Stomach (tissue), 9 donors: ENCODE data around the gene PARD3. TPM values are rescaled to one million over a fixed set of nuclear protein-coding genes. Genes with fewer than 3 reads are reported as not detected.

Experiments used
- DNase-seq, 2 donors: peaks; one replicate each; pipeline versions ENCODE4 v3.0.0 to v3.0.0-alpha.2; 2013 to 2019
- H3K27ac ChIP-seq, 5 donors: fragments of 200-600 bp in 4 of 5; sonication (generic) in 4 of 5; one replicate each; pipeline ENCODE4 v1.5.1; 2013 to 2019; ENCODE audit warnings: mild to moderate bottlenecking in 1 of 5, moderate library complexity in 1 of 5
- H3K27me3 ChIP-seq, 3 donors: fragments of 200-600 bp; sonication (generic); one replicate each; pipeline ENCODE4 v1.5.1; 2017 to 2019; ENCODE audit warnings: mixed run types in 1 of 3
- H3K36me3 ChIP-seq, 4 donors: fragments of 200-600 bp; sonication (generic); 1 replicate in 3 of 4; 2 replicates in 1 of 4; pipeline ENCODE4 v1.5.1; 2016 to 2019
- H3K4me1 ChIP-seq, 4 donors: fragments of 200-600 bp; sonication (generic); one replicate each; pipeline ENCODE4 v1.5.1; 2016 to 2019
- H3K4me3 ChIP-seq, 4 donors: fragments of 200-600 bp; sonication (generic) in 3 of 4; one replicate each; pipeline ENCODE4 v1.5.1; 2016 to 2019; ENCODE audit warnings: mild to moderate bottlenecking in 1 of 4
- H3K9me3 ChIP-seq, 4 donors: fragments of 200-600 bp; sonication (generic); one replicate each; pipeline ENCODE4 v1.5.1; 2016 to 2019
- CTCF ChIP-seq, 7 experiments: fragments of 450-650 bp in 4 of 7; fragments of 200-600 bp in 3 of 7; sonication (generic) in 3 of 7; IDR thresholded peaks; one replicate each; pipeline ENCODE4 v1.5.1; 2016 to 2019; ENCODE audit warnings: antibody characterized with exemption in 7 of 7, control low read depth in 2 of 7, mild to moderate bottlenecking in 1 of 7
- EP300 ChIP-seq: sonication (generic); formaldehyde crosslinking; IDR thresholded peaks from one replicate; pipeline ENCODE4 v1.6.1; 2017; ENCODE audit warnings: antibody characterized with exemption
- POLR2A ChIP-seq, 4 donors: fragments of 450-650 bp; IDR thresholded peaks; one replicate each; pipeline ENCODE4 v1.6.1; 2016; ENCODE audit warnings: antibody characterized with exemption in 4 of 4, control low read depth in 2 of 4, mild to moderate bottlenecking in 1 of 4, moderate library complexity in 1 of 4
- POLR2AphosphoS5 ChIP-seq, 3 donors: sonication (generic); formaldehyde crosslinking; IDR thresholded peaks; one replicate each; pipeline ENCODE4 v1.6.1; 2016; ENCODE audit warnings: antibody characterized with exemption in 3 of 3
- WGBS, 5 donors: extraction: QIAGEN DNeasy Blood & Tissue Kit in 3 of 5; methylation state at CpG; one replicate each; pipeline versions ENCODE4 v1.1.5 to v1.1.7; 2013 to 2018; 5-methylcytosine and 5-hydroxymethylcytosine counted together
- intact Hi-C: fragments of 100-400 bp; cut with DNase I; formaldehyde crosslinking; loops from one replicate; pipeline ENCODE4 v1.15.1; 2023; ENCODE audit warnings: low total_unique reads
- polyA plus RNA-seq, 3 donors: library from polyadenylated mRNA; stranded (reverse); fragments of 200-250 nt; gene quantifications; one replicate each; pipeline ENCODE4 v1.2.3, GENCODE V29; 2013
- total RNA-seq, 5 donors: library from RNA; depleted of rRNA; stranded (reverse); fragments of >200 nt; gene quantifications; one replicate each; pipeline versions ENCODE4 v1.1.0 to v1.2.3, GENCODE V29; 2014 to 2016
- donor health status: healthy with polysubstance abuse.
- donor health status: Bipolar disorder and iron deficiency.
- donor health status: healthy.

PARD3 gene
- total and polyA plus RNA-seq, 8 donors = 13.7 to 118 (median 31.8) TPM

GRCh38 chr10:34413756-34414587 is 401.1 kb downstream of the PARD3 start:
- H3K9me3 ChIP-seq = no peaks in the 10 kb centered on the region
- no peak overlapping the region for H3K4me3 ChIP-seq
- H3K27ac ChIP-seq = no peak overlapping the region
- H3K27me3 ChIP-seq = no peaks in the 10 kb centered on the region
- no peaks in the 10 kb centered on the region for H3K36me3 ChIP-seq
- 78 to 89% (median 87%) methylated on average over 11 of the region's 11 CpGs for WGBS, 5 donors
- DNase-seq = no peak
- H3K4me1 ChIP-seq = peaks cover 0 to 21% (median 5%) of the 10 kb centered on the region in 4 donors
- intact Hi-C loops = no loop called here
- TF ChIP-seq EP300 = no peak
- TF ChIP-seq POLR2AphosphoS5 (IDR thresholded peaks at IDR 0.05) = no peak
- TF ChIP-seq CTCF (IDR thresholded peaks at IDR 0.05) = no peak
- TF ChIP-seq POLR2A (IDR thresholded peaks at IDR 0.05) = no peak

GRCh38 chr10:34413214-34413613 is 401.9 kb downstream of the PARD3 start:
- Histone ChIP-seq H3K4me3 (no peak overlapping the region), H3K4me1 (peaks cover 0 to 28% (median 5%) of the 10 kb centered on the region in 4 donors), H3K9me3 (no peaks in the 10 kb centered on the region), H3K27ac (no peak overlapping the region), H3K27me3 (no peaks in the 10 kb centered on the region), H3K36me3 (no peaks in the 10 kb centered on the region)
- WGBS, 5 donors = 49 to 78% (median 73%) methylated on average over 3 of the region's 3 CpGs
- no peak for TF ChIP-seq POLR2A (IDR thresholded peaks at IDR 0.05)
- TF ChIP-seq POLR2AphosphoS5 (IDR thresholded peaks at IDR 0.05) = no peak
- no peak for TF ChIP-seq CTCF (IDR thresholded peaks at IDR 0.05)
- TF ChIP-seq EP300 = no peak
- intact Hi-C loops = no loop called here
- DNase-seq = no peak

- intact Hi-C loops = no loop called here
- H3K27ac ChIP-seq = no peak overlapping the region
- WGBS, 5 donors = 84 to 95% (median 94%) methylated on average over 3 of the region's 3 CpGs
- no peaks in the 10 kb centered on the region for H3K27me3 ChIP-seq
- no peaks in the 10 kb centered on the region for H3K36me3 ChIP-seq
- no peaks in the 10 kb centered on the region for H3K9me3 ChIP-seq
- H3K4me3 ChIP-seq = no peak overlapping the region
- peaks cover 0 to 34% (median 13%) of the 10 kb centered on the region in 4 donors for H3K4me1 ChIP-seq
- TF ChIP-seq POLR2AphosphoS5 (IDR thresholded peaks at IDR 0.05) (no peak), EP300 (no peak), CTCF (IDR thresholded peaks at IDR 0.05) (no peak), POLR2A (IDR thresholded peaks at IDR 0.05) (no peak)
- DNase-seq = no peak
These were observed 406.1 kb downstream of the PARD3 start for GRCh38 chr10:34408956-34409355.

- TF ChIP-seq EP300 (no peak), POLR2AphosphoS5 (IDR thresholded peaks at IDR 0.05) (no peak), POLR2A (IDR thresholded peaks at IDR 0.05) (no peak), CTCF (IDR thresholded peaks at IDR 0.05) (no peak)
- Histone ChIP-seq H3K27me3 (no peaks in the 10 kb centered on the region), H3K4me1 (peaks cover 0 to 31% (median 15%) of the 10 kb centered on the region in 4 donors), H3K27ac (no peak overlapping the region), H3K9me3 (no peaks in the 10 kb centered on the region), H3K4me3 (no peak overlapping the region), H3K36me3 (no peaks in the 10 kb centered on the region)
- no peak for DNase-seq
- 79 to 89% (median 82%) methylated on average over 2 of the region's 2 CpGs for WGBS, 5 donors
- intact Hi-C loops = no loop called here
These were observed 406.7 kb downstream of the PARD3 start for GRCh38 chr10:34408381-34408780.
